Ovary (tissue), 3 donors: ENCODE measurements around the gene LMNB1.

ENCODE experiments used
- EP300 ChIP-seq: sonication (generic); formaldehyde crosslinking; IDR thresholded peaks from one replicate; pipeline ENCODE4 v1.6.1; 2017; ENCODE audit warnings: antibody characterized with exemption
- POLR2A ChIP-seq: fragments of 450-650 bp; IDR thresholded peaks from one replicate; pipeline ENCODE4 v1.6.1; 2017; ENCODE audit warnings: antibody characterized with exemption, mild to moderate bottlenecking, moderate library complexity
- TF ChIP-seq, protein P1 (sequence below), 3 donors: fragments of 450-650 bp in 2 of 3; fragments of 200-600 bp in 1 of 3; IDR thresholded peaks; one replicate each; pipeline versions ENCODE4 v1.5.1 to v1.8.0; 2016 to 2022; ENCODE audit warnings: antibody characterized with exemption in 3 of 3, mild to moderate bottlenecking in 1 of 3
- donor health status: DM: no; HTN: no; CAD: no.

- TF ChIP-seq, protein P1, sequence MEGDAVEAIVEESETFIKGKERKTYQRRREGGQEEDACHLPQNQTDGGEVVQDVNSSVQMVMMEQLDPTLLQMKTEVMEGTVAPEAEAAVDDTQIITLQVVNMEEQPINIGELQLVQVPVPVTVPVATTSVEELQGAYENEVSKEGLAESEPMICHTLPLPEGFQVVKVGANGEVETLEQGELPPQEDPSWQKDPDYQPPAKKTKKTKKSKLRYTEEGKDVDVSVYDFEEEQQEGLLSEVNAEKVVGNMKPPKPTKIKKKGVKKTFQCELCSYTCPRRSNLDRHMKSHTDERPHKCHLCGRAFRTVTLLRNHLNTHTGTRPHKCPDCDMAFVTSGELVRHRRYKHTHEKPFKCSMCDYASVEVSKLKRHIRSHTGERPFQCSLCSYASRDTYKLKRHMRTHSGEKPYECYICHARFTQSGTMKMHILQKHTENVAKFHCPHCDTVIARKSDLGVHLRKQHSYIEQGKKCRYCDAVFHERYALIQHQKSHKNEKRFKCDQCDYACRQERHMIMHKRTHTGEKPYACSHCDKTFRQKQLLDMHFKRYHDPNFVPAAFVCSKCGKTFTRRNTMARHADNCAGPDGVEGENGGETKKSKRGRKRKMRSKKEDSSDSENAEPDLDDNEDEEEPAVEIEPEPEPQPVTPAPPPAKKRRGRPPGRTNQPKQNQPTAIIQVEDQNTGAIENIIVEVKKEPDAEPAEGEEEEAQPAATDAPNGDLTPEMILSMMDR (IDR thresholded peaks at IDR 0.05): no peak
- no peak for TF ChIP-seq EP300
- TF ChIP-seq POLR2A: no peak
Measured at GRCh38 chr5:126755593-126755992, 21.3 kb upstream of the LMNB1 start.
